GM21526 (cell line): ENCODE data around the gene PPP1R9A.

Source experiments
- ATAC-seq: cut with Tn5 transposase; IDR thresholded peaks from one replicate; pipeline ENCODE4 v1.9.1; 2021; ENCODE audit warnings: moderate library complexity; ENCODE audit not compliant: unreplicated experiment, low FRiP score

Gene PPP1R9A

DNA sequence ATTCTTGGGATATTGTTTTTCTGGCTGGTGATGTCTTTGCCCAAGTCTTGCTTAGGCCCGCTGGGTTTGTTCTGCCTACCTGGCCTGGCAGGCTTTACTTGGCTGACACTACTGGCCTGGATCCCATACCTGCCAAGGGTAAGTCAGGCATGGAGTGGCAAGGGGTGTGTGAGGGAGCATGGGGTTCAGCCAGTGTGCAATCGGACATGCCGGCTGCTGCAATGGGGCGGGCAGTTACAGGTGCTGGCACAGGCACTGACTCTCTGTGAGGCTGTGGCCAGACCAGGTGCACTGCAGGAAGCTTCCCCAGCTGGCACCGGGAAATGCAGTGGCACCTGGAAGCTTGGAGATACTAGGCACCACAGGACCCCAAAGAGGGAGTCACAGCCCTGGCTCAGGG, 248.6 kb downstream of the PPP1R9A start:
- ATAC-seq = no peak

DNA sequence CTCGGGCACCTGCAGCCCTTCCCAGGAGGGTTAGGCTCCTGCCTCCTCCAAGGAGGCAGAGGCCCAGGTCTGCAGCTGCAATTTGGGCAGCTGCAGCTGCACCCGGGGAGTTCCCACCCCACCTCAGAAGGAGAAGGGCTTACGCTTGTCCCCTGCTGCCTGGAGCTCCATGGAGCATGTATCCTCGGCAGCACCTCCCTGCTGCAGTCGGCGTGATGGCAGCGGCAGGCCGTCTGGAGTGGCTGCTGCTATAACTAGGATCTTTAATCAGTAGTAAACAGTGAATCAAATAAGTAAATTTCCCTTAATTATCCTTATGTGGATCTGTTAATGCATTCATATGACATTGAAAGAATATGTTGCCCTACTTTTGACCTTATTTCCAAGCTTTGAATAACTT, 250.0 kb downstream of the PPP1R9A start:
- ATAC-seq = no peak

DNA sequence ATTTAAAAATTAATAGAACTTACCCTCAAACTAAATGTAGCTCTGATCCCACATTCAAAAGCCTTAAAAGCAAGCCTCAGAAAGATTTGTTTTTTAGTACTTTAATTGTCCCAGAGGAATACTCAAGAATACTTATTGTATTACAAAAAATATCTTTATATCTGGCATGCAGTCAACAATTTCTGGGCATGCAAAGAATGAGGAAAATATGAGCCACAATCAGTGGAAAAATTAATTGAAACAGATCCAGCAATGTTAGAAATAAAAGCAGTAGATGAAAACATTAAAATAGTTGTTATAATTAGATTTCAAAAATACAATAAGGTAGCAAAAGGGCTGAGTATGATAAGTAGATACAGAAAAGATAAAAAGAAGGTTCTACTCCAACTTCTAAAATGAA, 262.3 kb downstream of the PPP1R9A start:
- ATAC-seq = no peak

- ATAC-seq = no peak
Measured at GRCh38 chr7:95172420-95172819, 265.0 kb downstream of the PPP1R9A start.

GRCh38 chr7:95190515-95190914, 283.1 kb downstream of the PPP1R9A start:
- ATAC-seq = no peak

GRCh38 chr7:95191795-95192194, 284.4 kb downstream of the PPP1R9A start:
- ATAC-seq = no peak

- ATAC-seq = no peak
Measured at GRCh38 chr7:95198863-95199262, 291.5 kb downstream of the PPP1R9A start.

GRCh38 chr7:95199779-95200558, 292.6 kb downstream of the PPP1R9A start:
- ATAC-seq = no peak

GRCh38 chr7:95200741-95201140, 293.3 kb downstream of the PPP1R9A start:
- ATAC-seq = no peak

- no peak for ATAC-seq
Measured at GRCh38 chr7:95201727-95202126, 294.3 kb downstream of the PPP1R9A start.

- ATAC-seq = no peak
Measured at GRCh38 chr7:95204618-95205017, 297.2 kb downstream of the PPP1R9A start.

DNA sequence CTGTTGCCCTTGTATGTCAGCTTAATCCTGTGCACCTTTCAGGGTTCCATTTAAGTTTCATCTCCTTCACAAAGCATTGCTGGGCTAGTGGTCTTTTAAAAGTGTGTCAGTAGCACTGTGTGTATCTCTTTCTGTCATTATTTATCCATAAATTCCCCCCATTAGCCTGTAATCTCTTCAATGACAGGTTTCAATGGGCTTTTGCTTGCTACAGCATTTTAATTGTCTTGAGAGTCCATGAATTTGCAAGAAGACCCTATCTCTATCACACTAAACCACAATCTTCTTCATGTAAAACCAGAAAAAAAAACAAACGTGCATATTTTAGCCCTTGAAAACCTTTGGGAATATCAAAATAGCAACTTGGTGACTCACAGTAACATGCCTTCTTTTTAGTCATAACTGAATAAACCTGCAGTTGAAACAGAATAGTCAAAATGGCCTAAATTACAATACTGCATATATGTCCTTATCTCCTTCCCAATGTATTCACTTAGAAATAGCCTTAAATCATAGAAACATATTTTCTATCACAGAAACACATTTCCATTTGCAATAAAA, 298.4 kb downstream of the PPP1R9A start:
- ATAC-seq = no peak

GRCh38 chr7:95209276-95209675, 301.9 kb downstream of the PPP1R9A start:
- no peak for ATAC-seq

- ATAC-seq = no peak
Measured at GRCh38 chr7:95209788-95210187, 302.4 kb downstream of the PPP1R9A start.

- no peak for ATAC-seq
Measured at GRCh38 chr7:95213148-95213547, 305.8 kb downstream of the PPP1R9A start.

DNA sequence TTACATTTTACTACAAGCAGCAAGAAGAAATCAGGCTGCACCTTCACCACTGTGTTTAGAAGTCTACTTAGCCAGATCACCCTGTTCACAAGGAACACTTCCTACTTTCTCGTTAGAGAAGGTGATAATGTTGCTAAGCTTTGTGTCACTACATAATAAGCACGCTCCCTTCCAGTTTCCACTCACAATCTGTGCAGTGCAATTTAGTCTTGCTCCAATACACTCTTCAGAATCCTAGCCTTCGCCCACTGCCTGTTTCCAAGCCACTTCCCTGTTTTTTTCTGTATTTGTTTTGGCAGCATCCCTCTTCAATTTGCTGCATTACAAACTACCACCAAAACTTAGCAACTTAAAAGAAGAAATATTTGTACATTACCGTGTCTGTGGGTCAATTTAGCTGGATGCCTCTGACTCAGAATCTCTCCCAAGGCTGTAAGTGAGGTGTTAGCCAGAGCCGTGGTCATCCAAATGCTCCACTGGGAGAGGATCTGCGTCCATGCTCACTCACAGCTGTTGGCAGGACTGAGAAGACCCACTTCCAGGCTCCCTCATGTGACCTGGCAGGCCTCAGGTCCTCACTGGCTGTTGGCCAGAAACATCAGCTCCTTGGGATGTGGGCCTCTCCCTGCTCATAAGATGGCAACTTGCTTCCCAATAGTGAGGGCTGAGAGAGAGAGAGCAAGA, 306.6 kb downstream of the PPP1R9A start:
- no peak for ATAC-seq

DNA sequence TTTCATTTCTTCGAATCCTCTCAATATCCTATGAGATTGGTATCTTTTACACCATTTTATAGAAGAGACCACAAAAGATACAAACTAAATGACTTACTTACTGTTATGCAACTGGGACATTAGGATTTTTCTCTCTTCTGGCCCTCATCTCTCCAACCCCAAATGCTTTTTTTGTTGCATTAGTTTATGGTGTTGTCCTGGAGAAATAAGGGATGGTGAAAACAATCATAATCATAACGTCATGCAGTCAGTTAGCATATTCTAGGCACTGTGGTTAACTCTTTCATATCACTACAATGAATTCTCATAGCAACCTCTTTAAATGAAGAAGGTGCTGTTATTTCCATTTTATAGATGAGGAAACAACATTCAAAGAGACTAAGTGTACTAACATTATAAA, 312.3 kb downstream of the PPP1R9A start:
- ATAC-seq = no peak

DNA sequence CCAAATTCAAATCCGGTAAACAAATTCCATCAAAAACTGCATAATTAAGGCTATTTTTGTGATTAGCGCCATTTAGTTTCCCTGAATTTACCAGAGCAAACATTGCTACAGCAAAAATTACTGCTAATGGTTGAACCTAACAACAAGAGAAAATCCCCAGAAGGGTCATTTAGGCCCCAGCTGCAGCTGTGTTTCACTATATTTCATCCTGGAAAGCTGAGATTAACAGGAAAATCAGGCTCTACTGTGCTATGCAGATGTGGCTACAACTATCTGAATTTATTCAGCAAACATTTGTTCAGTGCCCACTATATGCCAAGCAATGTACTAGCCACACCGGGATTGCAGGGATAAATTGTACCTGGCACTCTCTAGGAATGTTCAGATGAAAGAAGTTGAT, 312.9 kb downstream of the PPP1R9A start:
- no peak for ATAC-seq

DNA sequence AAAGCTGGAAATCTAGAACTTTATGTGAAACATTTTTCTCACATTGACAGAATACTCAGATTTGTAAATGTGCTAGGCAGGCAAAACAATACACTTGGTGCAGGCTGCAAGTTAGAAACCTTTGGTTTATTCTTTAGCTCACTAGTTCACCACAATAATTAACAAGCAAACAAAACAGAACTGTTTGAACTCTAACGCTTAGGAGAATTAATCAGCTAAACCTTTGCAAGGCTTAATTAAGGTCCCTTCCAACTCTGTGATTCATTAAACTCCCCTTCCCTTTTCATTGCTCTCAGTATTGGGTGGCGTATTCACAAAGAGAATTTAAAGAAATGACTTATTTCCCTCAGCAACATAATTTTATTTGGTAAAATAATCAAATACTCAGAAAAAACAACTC, 317.9 kb downstream of the PPP1R9A start:
- ATAC-seq = no peak

DNA sequence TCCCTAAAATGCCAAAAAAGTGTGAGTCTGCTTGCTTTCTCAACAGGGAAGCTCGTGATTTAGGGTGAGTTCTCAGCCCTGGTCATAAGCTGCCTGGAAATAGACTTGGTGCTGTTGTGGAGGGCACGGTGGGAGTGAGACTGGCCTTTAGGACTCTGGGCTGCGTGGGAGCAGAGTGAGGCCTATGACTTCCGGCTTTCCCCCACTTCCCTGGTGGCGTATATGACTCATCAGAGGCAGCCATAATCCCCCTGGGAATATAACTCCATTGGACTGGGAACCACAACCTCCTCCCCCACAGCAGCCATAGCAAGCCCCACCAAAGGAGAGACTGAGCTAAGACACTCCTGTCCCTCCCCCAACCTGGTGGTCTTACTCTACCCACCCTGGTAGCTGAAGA, 321.9 kb downstream of the PPP1R9A start:
- ATAC-seq = no peak

- ATAC-seq = no peak
Measured at GRCh38 chr7:95238252-95238943, 331.0 kb downstream of the PPP1R9A start.
